Esophagus muscularis mucosa (tissue), 4 donors: Measurements from ENCODE around the gene PIK3R3. TPM values are rescaled to one million over a fixed set of nuclear protein-coding genes. Genes with fewer than 3 reads are reported as not detected.
"Not testable (repeated sequence)": the region's sequence is repeated elsewhere in the genome, so short reads cannot be mapped to it uniquely, and the experiment has no call there.

Experiments used
- DNase-seq: peaks from one replicate; pipeline ENCODE4 v3.0.0-alpha.2; 2017; ENCODE audit errors: extremely low spot score
- H3K27ac ChIP-seq, 4 donors: fragments of 200-600 bp; sonication (generic); replicated peaks in 1 of 4; 1 replicate in 3 of 4; 2 replicates in 1 of 4; pipeline ENCODE4 v1.5.1; 2016 to 2019; ENCODE audit warnings: mild to moderate bottlenecking in 1 of 4
- H3K27me3 ChIP-seq, 4 donors: fragments of 200-600 bp; sonication (generic); one replicate each; pipeline versions ENCODE4 v1.5.1 to v1.6.0; 2016 to 2019
- H3K36me3 ChIP-seq, 4 donors: fragments of 200-600 bp; sonication (generic); one replicate each; pipeline ENCODE4 v1.5.1; 2016 to 2019
- H3K4me1 ChIP-seq, 4 donors: fragments of 200-600 bp; sonication (generic); one replicate each; pipeline ENCODE4 v1.5.1; 2016 to 2019
- H3K4me3 ChIP-seq, 4 donors: fragments of 200-600 bp; sonication (generic); 1 replicate in 2 of 4; 2 replicates in 2 of 4; pipeline ENCODE4 v1.5.1; 2016 to 2019; ENCODE audit warnings: mild to moderate bottlenecking in 4 of 4, moderate library complexity in 1 of 4
- H3K9me3 ChIP-seq, 4 donors: fragments of 200-600 bp; sonication (generic); 1 replicate in 3 of 4; 2 replicates in 1 of 4; pipeline ENCODE4 v1.5.1; 2016 to 2019
- EP300 ChIP-seq: sonication (generic); formaldehyde crosslinking; IDR thresholded peaks from one replicate; pipeline ENCODE4 v1.6.1; 2017; ENCODE audit warnings: antibody characterized with exemption
- POLR2A ChIP-seq: fragments of 450-650 bp; IDR thresholded peaks from one replicate; pipeline ENCODE4 v1.6.1; 2017; ENCODE audit warnings: antibody characterized with exemption, moderate library complexity, mild to moderate bottlenecking, low read depth
- POLR2AphosphoS5 ChIP-seq, 2 donors: sonication (generic); formaldehyde crosslinking; IDR thresholded peaks; one replicate each; pipeline ENCODE4 v1.6.1; 2017; ENCODE audit warnings: antibody characterized with exemption in 2 of 2
- WGBS: methylation state at CpG from one replicate; pipeline ENCODE4 v1.1.5; 2018; 5-methylcytosine and 5-hydroxymethylcytosine counted together
- intact Hi-C: fragments of 100-400 bp; cut with DNase I; formaldehyde crosslinking; loops from one replicate; pipeline ENCODE4 v1.15.1; 2023
- total RNA-seq, 4 donors: library from RNA; depleted of rRNA; stranded (reverse); fragments of >200 nt; gene quantifications; one replicate each; pipeline versions ENCODE4 v1.1.0 to v1.2.1, GENCODE V29; 2016
- TF ChIP-seq, protein P1 (sequence below), 3 experiments: fragments of 200-600 bp in 2 of 3; fragments of 450-650 bp in 1 of 3; sonication (generic) in 2 of 3; IDR thresholded peaks; one replicate each; pipeline ENCODE4 v1.5.1; 2017 to 2019; ENCODE audit warnings: antibody characterized with exemption in 3 of 3, mild to moderate bottlenecking in 2 of 3, moderate library complexity in 1 of 3

The PIK3R3 gene
- total RNA-seq, 4 donors from 2014 or later = 13.7 to 34.3 (median 21.4) TPM

DNA sequence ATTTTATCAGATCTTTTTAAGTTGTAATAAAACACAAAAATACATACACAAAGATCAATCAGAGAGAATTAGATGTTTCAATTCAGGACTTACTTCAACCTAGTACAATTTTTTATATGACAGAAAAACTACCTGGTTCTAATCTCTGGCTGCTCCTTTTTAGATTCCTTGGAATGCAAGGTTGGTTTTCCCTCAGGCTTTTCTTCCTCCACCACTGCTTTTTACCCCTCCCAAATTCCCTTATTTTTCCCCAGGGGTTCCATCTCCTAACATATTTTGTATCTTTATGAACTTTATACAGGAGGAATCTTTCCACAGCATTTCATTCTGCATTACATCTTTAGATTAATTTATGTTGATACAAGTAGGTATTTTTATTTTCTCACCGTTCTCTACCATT, 33.2 kb downstream of the PIK3R3 start:
- peaks cover 0 to 3% (median 0%) of the 10 kb centered on the region in 4 donors for H3K4me1 ChIP-seq
- peaks cover 0 to 12% (median 0%) of the 10 kb centered on the region in 4 donors for H3K36me3 ChIP-seq
- DNase-seq = no peak
- no peak overlapping the region for H3K27ac ChIP-seq
- H3K4me3 ChIP-seq = no peak overlapping the region
- H3K27me3 ChIP-seq = no peaks in the 10 kb centered on the region
- WGBS = 93% methylated on average over 1 of the region's 1 CpG
- peaks cover 0 to 6% (median 0%) of the 10 kb centered on the region in 4 donors for H3K9me3 ChIP-seq
- intact Hi-C loops = no loop called here
- TF ChIP-seq POLR2AphosphoS5 (IDR thresholded peaks at IDR 0.05) (no peak), POLR2A (no peak), EP300 (no peak)
- TF ChIP-seq, protein P1, sequence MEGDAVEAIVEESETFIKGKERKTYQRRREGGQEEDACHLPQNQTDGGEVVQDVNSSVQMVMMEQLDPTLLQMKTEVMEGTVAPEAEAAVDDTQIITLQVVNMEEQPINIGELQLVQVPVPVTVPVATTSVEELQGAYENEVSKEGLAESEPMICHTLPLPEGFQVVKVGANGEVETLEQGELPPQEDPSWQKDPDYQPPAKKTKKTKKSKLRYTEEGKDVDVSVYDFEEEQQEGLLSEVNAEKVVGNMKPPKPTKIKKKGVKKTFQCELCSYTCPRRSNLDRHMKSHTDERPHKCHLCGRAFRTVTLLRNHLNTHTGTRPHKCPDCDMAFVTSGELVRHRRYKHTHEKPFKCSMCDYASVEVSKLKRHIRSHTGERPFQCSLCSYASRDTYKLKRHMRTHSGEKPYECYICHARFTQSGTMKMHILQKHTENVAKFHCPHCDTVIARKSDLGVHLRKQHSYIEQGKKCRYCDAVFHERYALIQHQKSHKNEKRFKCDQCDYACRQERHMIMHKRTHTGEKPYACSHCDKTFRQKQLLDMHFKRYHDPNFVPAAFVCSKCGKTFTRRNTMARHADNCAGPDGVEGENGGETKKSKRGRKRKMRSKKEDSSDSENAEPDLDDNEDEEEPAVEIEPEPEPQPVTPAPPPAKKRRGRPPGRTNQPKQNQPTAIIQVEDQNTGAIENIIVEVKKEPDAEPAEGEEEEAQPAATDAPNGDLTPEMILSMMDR (IDR thresholded peaks at IDR 0.05) = no peak

DNA sequence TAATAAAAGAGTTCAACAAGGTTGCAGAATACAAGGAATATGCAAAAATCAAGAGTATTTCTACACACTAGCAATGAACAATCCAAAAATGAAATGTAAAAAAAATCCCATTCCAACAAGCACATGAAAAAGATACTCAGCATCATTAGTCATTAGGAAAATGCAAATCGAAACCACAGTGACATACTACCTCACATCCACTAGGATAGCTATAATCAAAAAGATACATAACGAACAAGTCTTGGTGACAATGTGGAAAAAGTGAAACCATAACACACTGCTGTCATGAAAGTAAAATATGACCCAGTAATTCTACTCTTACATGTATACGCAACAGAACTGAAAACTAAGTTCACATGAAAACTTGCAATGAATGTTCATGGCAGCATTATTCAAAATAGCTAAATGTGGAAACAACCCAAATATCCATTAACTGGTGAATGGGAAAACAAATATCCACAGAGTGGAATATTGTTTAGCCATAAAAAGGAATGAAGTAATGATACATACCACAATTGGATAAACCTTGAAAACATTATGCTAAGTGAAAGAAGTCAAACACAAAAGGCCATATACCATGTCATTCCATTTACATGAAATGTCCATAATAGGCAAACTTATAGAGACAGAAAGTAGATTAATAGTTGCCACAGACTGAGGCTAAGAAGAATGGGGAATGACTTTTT, 34.3 kb downstream of the PIK3R3 start:
- peaks cover 0 to 12% (median 0%) of the 10 kb centered on the region in 4 donors for H3K36me3 ChIP-seq
- H3K27ac ChIP-seq = no peak overlapping the region
- H3K4me3 ChIP-seq = no peak overlapping the region
- H3K4me1 ChIP-seq = peaks cover 0 to 3% (median 0%) of the 10 kb centered on the region in 4 donors
- DNase-seq = no peak
- intact Hi-C loops = no loop called here
- H3K9me3 ChIP-seq = peaks cover 0 to 6% (median 0%) of the 10 kb centered on the region in 4 donors
- TF ChIP-seq POLR2A (no peak), POLR2AphosphoS5 (IDR thresholded peaks at IDR 0.05) (no peak), EP300 (no peak)
- TF ChIP-seq, protein P1 (IDR thresholded peaks at IDR 0.05) = no peak
- 97% methylated on average over 3 of the region's 3 CpGs for WGBS
- no peaks in the 10 kb centered on the region for H3K27me3 ChIP-seq

DNA sequence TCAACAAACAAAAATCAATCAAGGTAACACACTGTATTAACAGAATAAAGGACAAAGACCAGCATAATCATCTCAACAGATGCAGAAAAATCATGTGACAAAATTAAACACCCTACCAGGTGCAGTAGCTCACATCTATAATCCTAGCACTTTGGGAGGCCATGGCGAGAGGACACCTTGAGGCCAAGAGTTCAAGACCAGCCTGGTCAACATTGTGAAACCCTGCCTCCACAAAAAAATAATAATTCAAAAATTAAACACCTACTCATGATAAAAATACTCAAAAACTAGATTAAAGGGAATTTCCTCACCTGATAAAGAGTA, 35.3 kb downstream of the PIK3R3 start:
- peaks cover 0 to 12% (median 0%) of the 10 kb centered on the region in 4 donors for H3K36me3 ChIP-seq
- TF ChIP-seq POLR2AphosphoS5 (IDR thresholded peaks at IDR 0.05) (no peak), EP300 (no peak), POLR2A (no peak)
- TF ChIP-seq, protein P1 (IDR thresholded peaks at IDR 0.05) = no peak
- H3K4me3 ChIP-seq = no peak overlapping the region
- H3K9me3 ChIP-seq = peaks cover 0 to 6% (median 0%) of the 10 kb centered on the region in 4 donors
- intact Hi-C loops = no loop called here
- peaks cover 0 to 3% (median 0%) of the 10 kb centered on the region in 4 donors for H3K4me1 ChIP-seq
- DNase-seq = no peak
- 96% methylated on average over 1 of the region's 1 CpG for WGBS
- H3K27ac ChIP-seq = no peak overlapping the region
- no peaks in the 10 kb centered on the region for H3K27me3 ChIP-seq

DNA sequence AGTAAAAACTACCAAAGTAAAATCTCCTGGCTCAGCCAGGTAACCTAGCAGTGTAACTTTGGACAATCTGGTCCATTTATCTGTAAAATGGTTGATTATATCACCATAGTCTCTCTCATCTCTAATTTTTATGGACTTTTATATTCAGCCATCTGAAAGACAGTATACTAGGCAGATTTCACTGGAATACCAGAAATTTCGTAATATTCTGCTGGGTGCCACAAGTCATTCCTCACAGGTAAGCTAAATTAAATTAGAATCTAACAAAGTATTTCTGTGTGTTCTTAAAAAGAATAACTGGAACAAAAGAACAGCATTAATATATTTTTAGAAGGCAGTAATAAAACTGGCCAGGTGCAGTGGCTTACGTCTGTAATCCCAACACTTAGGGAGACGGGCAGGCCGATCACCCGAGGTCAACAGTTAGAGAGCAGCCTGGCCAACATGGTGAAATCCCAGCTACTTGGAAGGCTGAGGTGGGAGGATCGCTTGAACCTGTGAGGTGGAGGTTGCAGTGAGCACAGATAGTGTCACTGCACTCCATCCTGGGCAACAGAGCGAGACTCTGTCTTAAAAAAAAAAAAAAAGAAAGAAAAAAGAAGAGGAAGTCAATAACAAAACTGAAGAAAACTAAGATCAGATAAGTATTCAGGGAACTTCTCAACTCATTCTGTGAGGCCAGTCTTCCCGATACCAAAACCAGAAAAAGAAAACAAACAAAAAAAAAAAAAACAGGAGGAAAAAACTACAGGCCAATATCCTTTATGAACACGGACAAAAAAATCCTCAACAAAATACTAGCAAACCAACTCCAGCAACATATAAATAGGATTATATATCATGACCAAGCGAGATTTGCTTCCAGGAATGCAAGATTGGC, 35.9 kb downstream of the PIK3R3 start:
- H3K27me3 ChIP-seq = no peaks in the 10 kb centered on the region
- H3K4me1 ChIP-seq = peaks cover 0 to 3% (median 0%) of the 10 kb centered on the region in 4 donors
- no peak overlapping the region for H3K27ac ChIP-seq
- H3K4me3 ChIP-seq = no peak overlapping the region
- peaks cover 0 to 12% (median 0%) of the 10 kb centered on the region in 4 donors for H3K36me3 ChIP-seq
- WGBS = 87% methylated on average over 10 of the region's 10 CpGs
- H3K9me3 ChIP-seq = peaks cover 0 to 6% (median 0%) of the 10 kb centered on the region in 4 donors
- no peak for DNase-seq
- TF ChIP-seq, protein P1 (IDR thresholded peaks at IDR 0.05) = no peak
- no peak for TF ChIP-seq POLR2AphosphoS5 (IDR thresholded peaks at IDR 0.05)
- TF ChIP-seq EP300 = no peak
- TF ChIP-seq POLR2A = no peak
- intact Hi-C loops = no loop called here

DNA sequence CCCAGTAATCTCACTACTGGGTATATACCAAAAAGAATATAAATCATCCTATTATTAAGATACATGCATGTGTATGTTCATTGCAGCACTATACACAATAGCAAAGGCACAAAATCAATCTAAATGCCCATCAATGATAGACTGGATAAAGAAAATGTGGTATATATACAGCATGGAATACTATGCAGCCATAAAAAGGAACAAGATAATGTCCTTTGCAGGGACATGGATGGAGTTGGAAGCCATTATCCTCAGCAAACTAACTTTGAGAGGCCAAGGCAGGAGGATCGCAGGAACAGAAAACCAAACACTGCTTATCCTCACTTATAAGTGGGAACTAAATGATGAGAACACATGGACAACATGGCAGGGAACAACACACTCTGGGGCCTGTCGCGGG, 37.3 kb downstream of the PIK3R3 start:
- H3K36me3 ChIP-seq, H3K27ac ChIP-seq, H3K9me3 ChIP-seq, DNase-seq, H3K4me1 ChIP-seq, H3K4me3 ChIP-seq, intact Hi-C loops, H3K27me3 ChIP-seq: not testable (repeated sequence)
- 95% methylated on average over 3 of the region's 3 CpGs for WGBS
